Bronchus fibroblast of lung (primary cell): ENCODE data around the gene PDYN. TPM values are rescaled to one million over a fixed set of nuclear protein-coding genes. Genes with fewer than 3 reads are reported as not detected.

Experiments used
- total RNA-seq: library from RNA; depleted of rRNA; stranded (reverse); fragments of >200 nt; gene quantifications from 2 replicates; pipeline ENCODE4 v1.2.3, GENCODE V29; 2015

Gene PDYN
- not detected in 2 replicates for total RNA-seq

DNA sequence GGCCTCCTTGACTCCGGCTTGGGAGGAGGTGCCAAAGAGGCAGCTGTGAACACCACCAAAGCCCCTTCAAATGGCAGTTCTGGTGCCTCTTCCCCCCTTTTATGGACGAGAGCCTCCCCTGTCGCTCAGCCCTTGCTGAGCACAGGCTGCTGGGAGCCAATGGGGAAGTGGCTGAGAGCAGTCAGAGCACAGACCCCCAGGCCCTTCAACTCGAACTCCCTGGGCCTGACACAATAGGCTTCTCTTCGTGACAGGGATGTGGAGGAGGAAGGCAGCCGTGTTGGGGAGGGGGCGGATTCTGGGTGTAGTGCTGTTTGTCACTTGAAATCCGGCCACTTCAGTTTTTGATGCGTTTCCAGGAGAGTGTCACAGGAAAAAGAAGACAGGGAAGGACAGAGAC, at the start of gene PDYN:
TSS of gene PDYN (minus strand) at position 73 of the 400 bp plus-strand sequence. CDS start 10,974 bp downstream, outside the sequence.

Other genes with a start within 250 kb of the PDYN start
- gene SIRPA, start 98.7 kb downstream of the PDYN start, total RNA-seq: 14.1 and 16.9 TPM in 2 replicates
- 11.3 and 15.5 TPM in 2 replicates for gene STK35, start 107.8 kb upstream of the PDYN start, total RNA-seq